Measurements from ENCODE around the gene DNAJC15.
"Not testable (repeated sequence)": the region's sequence is repeated elsewhere in the genome, so short reads cannot be mapped to it uniquely, and the experiment has no call there.

Gene DNAJC15

GRCh38 chr13:43046259-43046658 lies 22.9 kb downstream of the DNAJC15 start:
- DNase-seq: no peak

- no peak for DNase-seq
These were observed 31.7 kb downstream of the DNAJC15 start for GRCh38 chr13:43054803-43055802.

- peak; percentile 9 for DNase-seq
These were observed 34.4 kb downstream of the DNAJC15 start for GRCh38 chr13:43057653-43058317.

GRCh38 chr13:43058318-43058674 lies 34.9 kb downstream of the DNAJC15 start:
- peak; percentile 21 for DNase-seq

- no peak for DNase-seq
These were observed 35.4 kb downstream of the DNAJC15 start for GRCh38 chr13:43058831-43059230.

GRCh38 chr13:43059779-43060178 lies 36.4 kb downstream of the DNAJC15 start:
- not testable (repeated sequence) for DNase-seq

- DNase-seq: not testable (repeated sequence)
These were observed 37.4 kb downstream of the DNAJC15 start for GRCh38 chr13:43060806-43061205.

GRCh38 chr13:43061496-43062280 lies 38.3 kb downstream of the DNAJC15 start:
- peak; percentile 33 for DNase-seq

GRCh38 chr13:43071824-43072223 lies 48.4 kb downstream of the DNAJC15 start:
- no peak for DNase-seq

- DNase-seq: no peak
These were observed 49.0 kb downstream of the DNAJC15 start for GRCh38 chr13:43072394-43072793.

GRCh38 chr13:43074824-43075510 lies 51.6 kb downstream of the DNAJC15 start:
- no peak for DNase-seq

- not testable (repeated sequence) for DNase-seq
These were observed 52.1 kb downstream of the DNAJC15 start for GRCh38 chr13:43075511-43075902.

GRCh38 chr13:43077046-43077445 lies 53.7 kb downstream of the DNAJC15 start:
- no peak for DNase-seq

GRCh38 chr13:43077461-43077860 lies 54.1 kb downstream of the DNAJC15 start:
- DNase-seq: no peak

- DNase-seq: no peak
These were observed 54.5 kb downstream of the DNAJC15 start for GRCh38 chr13:43077906-43078305.

GRCh38 chr13:43078399-43078798 lies 55.0 kb downstream of the DNAJC15 start:
- no peak for DNase-seq

- DNase-seq: no peak
These were observed 56.1 kb downstream of the DNAJC15 start for GRCh38 chr13:43079392-43079931.

- DNase-seq: no peak
These were observed 56.8 kb downstream of the DNAJC15 start for GRCh38 chr13:43080199-43080598.

GRCh38 chr13:43081866-43082265 lies 58.5 kb downstream of the DNAJC15 start:
- DNase-seq: no peak

- DNase-seq: no peak
These were observed 60.4 kb downstream of the DNAJC15 start for GRCh38 chr13:43083750-43084149.

- DNase-seq: no peak
These were observed 62.2 kb downstream of the DNAJC15 start for GRCh38 chr13:43085545-43085944.

- DNase-seq: no peak
These were observed 62.8 kb downstream of the DNAJC15 start for GRCh38 chr13:43086181-43086580.
